Liver (tissue), 9 donors: ENCODE results near the gene IL12RB2. TPM values are rescaled to one million over a fixed set of nuclear protein-coding genes. Genes with fewer than 3 reads are reported as not detected.

Experiments used
- DNase-seq: peaks from one replicate; pipeline ENCODE4 v3.0.0-alpha.2; 2017; ENCODE audit warnings: low spot score
- H3K27ac ChIP-seq, 2 donors: one replicate each; pipeline ENCODE4 v1.7.0; 2013; ENCODE audit warnings: inconsistent platforms in 2 of 2, low read length in 2 of 2, control low read depth in 1 of 2, low read depth in 1 of 2, mild to moderate bottlenecking in 1 of 2
- H3K27me3 ChIP-seq, 4 donors: one replicate each; pipeline versions ENCODE4 v1.6.1 to v1.7.0; 2013; ENCODE audit warnings: low read length in 3 of 4, inconsistent platforms in 1 of 4, mild to moderate bottlenecking in 1 of 4, moderate library complexity in 1 of 4; ENCODE audit not compliant: control insufficient read depth in 4 of 4, insufficient read depth in 4 of 4
- H3K36me3 ChIP-seq, 4 donors: one replicate each; pipeline versions ENCODE4 v1.6.1 to v1.7.0; 2013; ENCODE audit warnings: low read length in 3 of 4, mild to moderate bottlenecking in 3 of 4, low read depth in 1 of 4, moderate library complexity in 1 of 4; ENCODE audit not compliant: control insufficient read depth in 4 of 4, insufficient read depth in 3 of 4
- H3K4me1 ChIP-seq, 4 donors: one replicate each; pipeline versions ENCODE4 v1.6.1 to v1.7.0; 2013; ENCODE audit warnings: low read length in 3 of 4, mild to moderate bottlenecking in 3 of 4, moderate library complexity in 1 of 4; ENCODE audit not compliant: control insufficient read depth in 4 of 4, insufficient read depth in 4 of 4
- H3K4me3 ChIP-seq, 3 donors: one replicate each; pipeline versions ENCODE4 v1.6.1 to v1.7.0; 2013; ENCODE audit warnings: low read length in 3 of 3, control low read depth in 1 of 3, low read depth in 1 of 3, mild to moderate bottlenecking in 1 of 3
- H3K9ac ChIP-seq, 2 donors: one replicate each; pipeline ENCODE4 v1.7.0; 2013; ENCODE audit warnings: low read length in 2 of 2, mild to moderate bottlenecking in 2 of 2, moderate library complexity in 2 of 2, control low read depth in 1 of 2, low read depth in 1 of 2
- H3K9me3 ChIP-seq, 4 donors: one replicate each; pipeline versions ENCODE4 v1.6.1 to v1.7.0; 2013; ENCODE audit warnings: low read length in 3 of 4; ENCODE audit not compliant: control insufficient read depth in 4 of 4
- EGR1 ChIP-seq, 2 donors: IDR thresholded peaks; 2 replicates each; pipeline ENCODE4 v1.6.1; 2016 to 2018; ENCODE audit warnings: antibody characterized with exemption in 2 of 2, low read depth in 2 of 2
- FOXA1 ChIP-seq: IDR thresholded peaks from 2 replicates; pipeline ENCODE4 v1.6.1; 2016; ENCODE audit warnings: antibody characterized with exemption
- FOXA2 ChIP-seq: IDR thresholded peaks from 2 replicates; pipeline ENCODE4 v1.6.1; 2016; ENCODE audit warnings: antibody characterized with exemption
- GABPA ChIP-seq, 2 donors: IDR thresholded peaks in 1 of 2; conservative IDR thresholded peaks in 1 of 2; 2 replicates each; pipeline ENCODE4 v1.6.1; 2016; ENCODE audit warnings: antibody characterized with exemption in 2 of 2, mild to moderate bottlenecking in 1 of 2, moderate library complexity in 1 of 2
- HNF4A ChIP-seq, 2 donors: conservative IDR thresholded peaks; 2 replicates each; pipeline ENCODE4 v1.6.1; 2016; ENCODE audit warnings: antibody characterized with exemption in 2 of 2, mild to moderate bottlenecking in 2 of 2
- HNF4G ChIP-seq: IDR thresholded peaks from 2 replicates; pipeline ENCODE4 v1.6.1; 2016; ENCODE audit warnings: antibody characterized with exemption
- JUND ChIP-seq, 2 donors: IDR thresholded peaks; 2 replicates each; pipeline ENCODE4 v1.6.1; 2016; ENCODE audit warnings: antibody characterized with exemption in 2 of 2
- NR2F2 ChIP-seq: IDR thresholded peaks from 2 replicates; pipeline ENCODE4 v1.6.1; 2016; ENCODE audit warnings: antibody characterized with exemption
- RAD21 ChIP-seq, 2 donors: IDR thresholded peaks; 2 replicates each; pipeline ENCODE4 v1.6.1; 2016; ENCODE audit warnings: antibody characterized with exemption in 2 of 2, mild to moderate bottlenecking in 2 of 2
- RXRA ChIP-seq, 2 donors: IDR thresholded peaks; 2 replicates each; pipeline ENCODE4 v1.6.1; 2017 to 2018; ENCODE audit warnings: antibody characterized with exemption in 2 of 2, mild to moderate bottlenecking in 1 of 2
- SP1 ChIP-seq: IDR thresholded peaks from 2 replicates; pipeline ENCODE4 v1.6.1; 2018; ENCODE audit warnings: antibody characterized with exemption, mild to moderate bottlenecking
- TAF1 ChIP-seq: conservative IDR thresholded peaks from 2 replicates; pipeline ENCODE4 v1.6.1; 2016; ENCODE audit warnings: antibody characterized with exemption, mild to moderate bottlenecking
- YY1 ChIP-seq: IDR thresholded peaks from 2 replicates; pipeline ENCODE4 v1.6.1; 2016; ENCODE audit warnings: antibody characterized with exemption, mild to moderate bottlenecking
- WGBS: extraction: QIAGEN DNeasy Blood & Tissue Kit; methylation state at CpG from one replicate; pipeline ENCODE4 v1.1.7; 2013; 5-methylcytosine and 5-hydroxymethylcytosine counted together
- polyA plus RNA-seq, 2 donors: library from polyadenylated mRNA; stranded (reverse) in 1 of 2; unstranded in 1 of 2; fragments of 200-250 nt in 1 of 2; fragments of >200 nt in 1 of 2; fragmentation: Nextera tagmentation in 1 of 2; extraction: Ambion mirVana in 1 of 2; gene quantifications; one replicate each; pipeline versions ENCODE4 v1.2.1 to v1.2.3, GENCODE V29; 2013 to 2015
- total RNA-seq, 2 donors: library from RNA; depleted of rRNA; stranded (reverse); fragments of >200 nt; gene quantifications; one replicate each; pipeline ENCODE4 v1.2.3, GENCODE V29; 2014
- TF ChIP-seq, protein P1 (sequence below): IDR thresholded peaks from 2 replicates; pipeline ENCODE4 v1.6.1; 2016; ENCODE audit warnings: antibody characterized with exemption, mild to moderate bottlenecking
- TF ChIP-seq, protein P2 (sequence below): fragments of 150-350 bp; IDR thresholded peaks from 2 replicates; pipeline ENCODE4 v1.5.1; 2017; ENCODE audit warnings: improper control_type of control experiment, low read depth, low read length; ENCODE audit not compliant: missing input control
- TF ChIP-seq, protein P3 (sequence below): IDR thresholded peaks from 2 replicates; pipeline ENCODE4 v1.6.1; 2016; ENCODE audit warnings: antibody characterized with exemption
- TF ChIP-seq, protein P4 (sequence below): IDR thresholded peaks from 2 replicates; pipeline ENCODE4 v1.6.1; 2016; ENCODE audit warnings: antibody characterized with exemption
- TF ChIP-seq, protein P5 (sequence below): IDR thresholded peaks from 2 replicates; pipeline ENCODE4 v1.6.1; 2016; ENCODE audit warnings: antibody characterized with exemption
- donor health status: healthy.
- donor health status: healthy.
- donor health status: healthy.
- donor health status: healthy.
- donor health status: healthy.

The IL12RB2 gene
- total and polyA plus RNA-seq, 4 donors: 0.06 to 1.3 (median 0.58) TPM

DNA sequence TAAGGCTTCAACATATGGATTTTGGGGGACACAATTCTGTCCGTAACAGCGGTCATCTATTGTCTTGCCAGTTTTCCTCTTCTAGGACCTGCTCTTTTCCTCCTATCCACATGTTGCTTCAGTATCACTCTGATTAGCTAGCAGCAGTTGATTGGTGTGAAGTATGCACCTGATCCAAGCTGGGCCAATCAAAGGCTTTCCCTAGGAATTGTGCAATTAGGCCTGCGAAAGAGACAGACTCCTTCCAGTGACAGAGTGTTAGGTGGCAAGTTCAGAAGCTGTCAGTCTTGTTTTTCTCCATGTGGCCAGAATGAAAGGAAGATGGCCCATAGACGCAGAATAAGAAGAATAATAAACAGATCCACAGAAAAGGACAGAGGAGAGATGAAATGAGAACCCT lies 34.1 kb upstream of the IL12RB2 start:
- 91% methylated on average over 4 of the region's 4 CpGs for WGBS
- H3K9ac ChIP-seq: no peak overlapping the region
- no peak for DNase-seq
- H3K36me3 ChIP-seq: no peaks in the 10 kb centered on the region
- H3K9me3 ChIP-seq: peaks cover 0 to 9% (median 4%) of the 10 kb centered on the region in 4 donors
- no peak overlapping the region for H3K4me3 ChIP-seq
- H3K27me3 ChIP-seq: peaks cover 0 to 3% (median 0%) of the 10 kb centered on the region in 4 donors
- no peak overlapping the region for H3K27ac ChIP-seq
- no peaks in the 10 kb centered on the region for H3K4me1 ChIP-seq
- TF ChIP-seq HNF4A (conservative IDR thresholded peaks at IDR 0.05) (no peak), RXRA (IDR thresholded peaks at IDR 0.05) (no peak), NR2F2 (no peak), EGR1 (IDR thresholded peaks at IDR 0.05; ENCODE audit: low read depth in 2 of 2) (no peak), FOXA2 (no peak), GABPA (IDR thresholded peaks at IDR 0.05 in 1 of 2, conservative IDR thresholded peaks at IDR 0.05 in 1 of 2) (no peak), RAD21 (IDR thresholded peaks at IDR 0.05) (no peak), TAF1 (no peak), JUND (IDR thresholded peaks at IDR 0.05) (no peak), SP1 (no peak), HNF4G (no peak), FOXA1 (no peak), YY1 (no peak)
- TF ChIP-seq, protein P1, sequence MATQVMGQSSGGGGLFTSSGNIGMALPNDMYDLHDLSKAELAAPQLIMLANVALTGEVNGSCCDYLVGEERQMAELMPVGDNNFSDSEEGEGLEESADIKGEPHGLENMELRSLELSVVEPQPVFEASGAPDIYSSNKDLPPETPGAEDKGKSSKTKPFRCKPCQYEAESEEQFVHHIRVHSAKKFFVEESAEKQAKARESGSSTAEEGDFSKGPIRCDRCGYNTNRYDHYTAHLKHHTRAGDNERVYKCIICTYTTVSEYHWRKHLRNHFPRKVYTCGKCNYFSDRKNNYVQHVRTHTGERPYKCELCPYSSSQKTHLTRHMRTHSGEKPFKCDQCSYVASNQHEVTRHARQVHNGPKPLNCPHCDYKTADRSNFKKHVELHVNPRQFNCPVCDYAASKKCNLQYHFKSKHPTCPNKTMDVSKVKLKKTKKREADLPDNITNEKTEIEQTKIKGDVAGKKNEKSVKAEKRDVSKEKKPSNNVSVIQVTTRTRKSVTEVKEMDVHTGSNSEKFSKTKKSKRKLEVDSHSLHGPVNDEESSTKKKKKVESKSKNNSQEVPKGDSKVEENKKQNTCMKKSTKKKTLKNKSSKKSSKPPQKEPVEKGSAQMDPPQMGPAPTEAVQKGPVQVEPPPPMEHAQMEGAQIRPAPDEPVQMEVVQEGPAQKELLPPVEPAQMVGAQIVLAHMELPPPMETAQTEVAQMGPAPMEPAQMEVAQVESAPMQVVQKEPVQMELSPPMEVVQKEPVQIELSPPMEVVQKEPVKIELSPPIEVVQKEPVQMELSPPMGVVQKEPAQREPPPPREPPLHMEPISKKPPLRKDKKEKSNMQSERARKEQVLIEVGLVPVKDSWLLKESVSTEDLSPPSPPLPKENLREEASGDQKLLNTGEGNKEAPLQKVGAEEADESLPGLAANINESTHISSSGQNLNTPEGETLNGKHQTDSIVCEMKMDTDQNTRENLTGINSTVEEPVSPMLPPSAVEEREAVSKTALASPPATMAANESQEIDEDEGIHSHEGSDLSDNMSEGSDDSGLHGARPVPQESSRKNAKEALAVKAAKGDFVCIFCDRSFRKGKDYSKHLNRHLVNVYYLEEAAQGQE: no peak
- TF ChIP-seq, protein P2, sequence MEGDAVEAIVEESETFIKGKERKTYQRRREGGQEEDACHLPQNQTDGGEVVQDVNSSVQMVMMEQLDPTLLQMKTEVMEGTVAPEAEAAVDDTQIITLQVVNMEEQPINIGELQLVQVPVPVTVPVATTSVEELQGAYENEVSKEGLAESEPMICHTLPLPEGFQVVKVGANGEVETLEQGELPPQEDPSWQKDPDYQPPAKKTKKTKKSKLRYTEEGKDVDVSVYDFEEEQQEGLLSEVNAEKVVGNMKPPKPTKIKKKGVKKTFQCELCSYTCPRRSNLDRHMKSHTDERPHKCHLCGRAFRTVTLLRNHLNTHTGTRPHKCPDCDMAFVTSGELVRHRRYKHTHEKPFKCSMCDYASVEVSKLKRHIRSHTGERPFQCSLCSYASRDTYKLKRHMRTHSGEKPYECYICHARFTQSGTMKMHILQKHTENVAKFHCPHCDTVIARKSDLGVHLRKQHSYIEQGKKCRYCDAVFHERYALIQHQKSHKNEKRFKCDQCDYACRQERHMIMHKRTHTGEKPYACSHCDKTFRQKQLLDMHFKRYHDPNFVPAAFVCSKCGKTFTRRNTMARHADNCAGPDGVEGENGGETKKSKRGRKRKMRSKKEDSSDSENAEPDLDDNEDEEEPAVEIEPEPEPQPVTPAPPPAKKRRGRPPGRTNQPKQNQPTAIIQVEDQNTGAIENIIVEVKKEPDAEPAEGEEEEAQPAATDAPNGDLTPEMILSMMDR: no peak
- TF ChIP-seq, protein P3, sequence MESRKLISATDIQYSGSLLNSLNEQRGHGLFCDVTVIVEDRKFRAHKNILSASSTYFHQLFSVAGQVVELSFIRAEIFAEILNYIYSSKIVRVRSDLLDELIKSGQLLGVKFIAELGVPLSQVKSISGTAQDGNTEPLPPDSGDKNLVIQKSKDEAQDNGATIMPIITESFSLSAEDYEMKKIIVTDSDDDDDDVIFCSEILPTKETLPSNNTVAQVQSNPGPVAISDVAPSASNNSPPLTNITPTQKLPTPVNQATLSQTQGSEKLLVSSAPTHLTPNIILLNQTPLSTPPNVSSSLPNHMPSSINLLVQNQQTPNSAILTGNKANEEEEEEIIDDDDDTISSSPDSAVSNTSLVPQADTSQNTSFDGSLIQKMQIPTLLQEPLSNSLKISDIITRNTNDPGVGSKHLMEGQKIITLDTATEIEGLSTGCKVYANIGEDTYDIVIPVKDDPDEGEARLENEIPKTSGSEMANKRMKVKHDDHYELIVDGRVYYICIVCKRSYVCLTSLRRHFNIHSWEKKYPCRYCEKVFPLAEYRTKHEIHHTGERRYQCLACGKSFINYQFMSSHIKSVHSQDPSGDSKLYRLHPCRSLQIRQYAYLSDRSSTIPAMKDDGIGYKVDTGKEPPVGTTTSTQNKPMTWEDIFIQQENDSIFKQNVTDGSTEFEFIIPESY: no peak
- TF ChIP-seq, protein P4, sequence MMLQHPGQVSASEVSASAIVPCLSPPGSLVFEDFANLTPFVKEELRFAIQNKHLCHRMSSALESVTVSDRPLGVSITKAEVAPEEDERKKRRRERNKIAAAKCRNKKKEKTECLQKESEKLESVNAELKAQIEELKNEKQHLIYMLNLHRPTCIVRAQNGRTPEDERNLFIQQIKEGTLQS: no peak
- TF ChIP-seq, protein P5, sequence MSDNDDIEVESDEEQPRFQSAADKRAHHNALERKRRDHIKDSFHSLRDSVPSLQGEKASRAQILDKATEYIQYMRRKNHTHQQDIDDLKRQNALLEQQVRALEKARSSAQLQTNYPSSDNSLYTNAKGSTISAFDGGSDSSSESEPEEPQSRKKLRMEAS: no peak
